ENCODE data around the gene SINHCAF. TPM values are rescaled to one million over a fixed set of nuclear protein-coding genes. Genes with fewer than 3 reads are reported as not detected.

SINHCAF gene
- total and polyA plus RNA-seq, 11 donors = 4.0 to 23.8 (median 12.8) TPM

DNA sequence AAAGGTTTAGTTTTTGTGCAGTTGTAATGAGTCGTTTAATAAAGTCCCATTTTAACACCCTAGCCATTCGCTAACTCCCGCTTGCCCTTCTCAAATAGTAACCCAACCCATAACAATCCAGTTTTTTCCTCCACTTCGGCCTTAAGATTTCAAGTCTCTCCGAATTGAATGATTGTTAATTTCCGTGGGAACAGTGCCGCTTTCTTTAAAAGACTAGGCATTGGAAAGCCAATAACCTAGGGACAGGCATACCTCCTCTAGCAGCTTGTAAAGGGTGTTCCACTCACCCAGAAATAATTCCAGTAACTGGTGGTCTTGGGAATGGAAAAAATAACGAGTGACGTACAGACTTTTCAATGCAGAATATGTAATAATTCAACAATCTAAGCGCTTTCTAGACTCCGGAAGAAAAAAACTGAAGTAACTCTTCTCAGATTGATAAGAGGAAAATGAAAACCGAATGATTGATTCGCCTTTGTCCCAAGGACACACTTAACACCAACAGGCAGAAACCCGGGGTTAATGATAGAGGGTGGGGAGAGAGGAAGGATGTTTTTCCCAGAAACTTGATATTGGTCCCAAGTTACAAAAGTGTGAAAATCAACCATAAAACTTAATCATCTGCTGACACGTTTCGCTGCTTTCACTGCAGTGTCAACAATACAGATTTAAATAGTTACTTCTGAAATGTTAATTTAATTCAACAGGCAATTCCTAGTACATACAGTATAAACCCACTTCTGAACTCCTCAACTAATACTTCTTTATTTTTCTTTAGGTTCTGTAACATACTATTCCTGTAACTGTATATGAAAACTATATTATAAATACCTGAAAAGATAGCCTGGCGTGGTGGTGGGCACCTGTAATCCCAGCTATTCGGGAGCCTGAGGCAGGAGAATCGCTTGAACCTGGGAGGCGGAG, 1.0 kb upstream of the SINHCAF start:
- Histone ChIP-seq H3K4me1 (peaks cover 0 to 35% (median 6%) of the 10 kb centered on the region in 12 donors), H3K27ac (peak overlapping the region in 11 of 12 donors; percentile 20 to 88 (median 71)), H3K27me3 (no peaks in the 10 kb centered on the region), H3K36me3 (no peaks in the 10 kb centered on the region), H3K4me3 (peak overlapping the region; percentile 58 to 92 (median 76)), H3K9me3 (no peaks in the 10 kb centered on the region)
- WGBS, 4 donors = 46 to 50% (median 47%) methylated on average over 20 of the region's 20 CpGs
- intact Hi-C loops (cut with DNase I) = loop anchor here in 1 of 10 donors (5.0 kb wide), 1 partner anchor 265 kb away; the partner anchor contains the start of gene DENND5B
- no peak for DNase-seq
- TF ChIP-seq, protein P1, sequence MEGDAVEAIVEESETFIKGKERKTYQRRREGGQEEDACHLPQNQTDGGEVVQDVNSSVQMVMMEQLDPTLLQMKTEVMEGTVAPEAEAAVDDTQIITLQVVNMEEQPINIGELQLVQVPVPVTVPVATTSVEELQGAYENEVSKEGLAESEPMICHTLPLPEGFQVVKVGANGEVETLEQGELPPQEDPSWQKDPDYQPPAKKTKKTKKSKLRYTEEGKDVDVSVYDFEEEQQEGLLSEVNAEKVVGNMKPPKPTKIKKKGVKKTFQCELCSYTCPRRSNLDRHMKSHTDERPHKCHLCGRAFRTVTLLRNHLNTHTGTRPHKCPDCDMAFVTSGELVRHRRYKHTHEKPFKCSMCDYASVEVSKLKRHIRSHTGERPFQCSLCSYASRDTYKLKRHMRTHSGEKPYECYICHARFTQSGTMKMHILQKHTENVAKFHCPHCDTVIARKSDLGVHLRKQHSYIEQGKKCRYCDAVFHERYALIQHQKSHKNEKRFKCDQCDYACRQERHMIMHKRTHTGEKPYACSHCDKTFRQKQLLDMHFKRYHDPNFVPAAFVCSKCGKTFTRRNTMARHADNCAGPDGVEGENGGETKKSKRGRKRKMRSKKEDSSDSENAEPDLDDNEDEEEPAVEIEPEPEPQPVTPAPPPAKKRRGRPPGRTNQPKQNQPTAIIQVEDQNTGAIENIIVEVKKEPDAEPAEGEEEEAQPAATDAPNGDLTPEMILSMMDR (IDR thresholded peaks at IDR 0.05) = no peak
- no peak for TF ChIP-seq POLR2A (IDR thresholded peaks at IDR 0.05)
- ATAC-seq = no peak

DNA sequence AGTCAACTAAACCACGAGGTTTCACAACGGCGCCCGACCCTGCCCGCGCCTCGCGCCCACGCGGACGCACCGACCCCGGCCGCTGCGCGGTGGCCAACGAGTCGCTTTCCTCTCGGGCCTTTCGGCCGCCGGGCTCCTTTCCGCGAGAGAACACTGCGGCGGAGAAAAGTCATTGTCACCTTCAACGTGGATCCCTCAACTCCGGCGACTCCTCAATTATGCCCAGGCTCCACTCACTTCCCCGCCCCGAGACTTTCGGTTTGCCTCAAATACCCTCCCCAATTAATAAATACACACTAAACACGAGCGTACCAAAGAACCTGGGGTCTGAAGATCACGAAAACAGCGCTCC, 450 bp downstream of the SINHCAF start:
- Histone ChIP-seq H3K27me3 (no peaks in the 10 kb centered on the region), H3K4me1 (peaks cover 0 to 35% (median 6%) of the 10 kb centered on the region in 12 donors), H3K27ac (peak overlapping the region in 11 of 12 donors; percentile 45 to 93 (median 68)), H3K9me3 (no peaks in the 10 kb centered on the region), H3K36me3 (no peaks in the 10 kb centered on the region), H3K4me3 (peak overlapping the region; percentile 58 to 92 (median 76))
- ATAC-seq (peak in 3 of 4 donors; percentile 7 to 16 (median 13)), DNase-seq (peak in 2 of 5 donors; percentile 28 to 36)
- intact Hi-C loops (cut with DNase I) = loop anchor here in 1 of 10 donors (5.0 kb wide), 1 partner anchor 267 kb away; the partner anchor contains the start of gene DENND5B
- WGBS, 4 donors = 0 to 1% (median 0%) methylated on average over 14 to 36 of the region's 36 CpGs
- TF ChIP-seq, protein P1 (IDR thresholded peaks at IDR 0.05) = no peak
- no peak for TF ChIP-seq POLR2A (IDR thresholded peaks at IDR 0.05)

DNA sequence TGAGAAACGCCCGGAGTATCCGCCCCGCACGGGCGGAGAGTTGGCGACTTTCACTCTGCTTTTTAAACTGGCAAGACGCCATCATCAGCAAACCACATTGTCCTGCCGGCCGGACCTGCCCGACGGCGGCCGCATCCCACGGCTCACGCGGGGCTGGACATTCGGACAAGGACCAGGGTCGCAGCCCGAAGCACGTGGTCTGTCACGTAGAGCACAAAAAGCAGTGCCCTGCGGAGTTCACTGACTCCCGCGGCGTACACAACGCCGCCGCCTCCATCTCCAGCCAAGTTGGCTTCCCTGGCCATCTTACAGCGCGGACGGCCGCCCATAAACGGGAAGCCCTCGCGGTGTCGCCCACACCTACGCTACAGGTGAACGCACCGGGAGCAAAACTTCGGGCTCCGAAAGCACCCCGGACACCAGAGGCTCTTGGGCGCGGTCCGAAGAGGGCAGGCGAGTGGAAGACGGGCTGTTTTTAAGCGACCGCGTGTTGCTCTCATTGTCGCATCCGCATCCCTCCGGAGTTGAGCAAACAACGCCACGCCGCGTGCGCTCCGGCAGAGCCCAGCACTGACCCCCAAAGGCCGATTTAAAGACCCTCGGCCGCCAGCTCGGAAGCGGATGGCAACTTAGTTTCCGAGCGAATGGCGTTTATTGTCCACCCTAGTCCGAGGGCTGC, 966 bp downstream of the SINHCAF start:
- H3K27ac ChIP-seq = peak overlapping the region in 11 of 12 donors; percentile 45 to 93 (median 68)
- intact Hi-C loops (cut with DNase I) = loop anchor here in 1 of 10 donors (5.0 kb wide), 1 partner anchor 267 kb away; the partner anchor contains the start of gene DENND5B
- TF ChIP-seq, protein P1 (IDR thresholded peaks at IDR 0.05) = no peak
- no peak for TF ChIP-seq POLR2A (IDR thresholded peaks at IDR 0.05)
- H3K9me3 ChIP-seq = no peaks in the 10 kb centered on the region
- ATAC-seq = peak; percentile 6 to 39 (median 24)
- peak overlapping the region; percentile 58 to 92 (median 76) for H3K4me3 ChIP-seq
- 0 to 1% (median 0%) methylated on average over 35 to 69 of the region's 69 CpGs for WGBS, 4 donors
- H3K27me3 ChIP-seq = no peaks in the 10 kb centered on the region
- peak in 4 of 5 donors; percentile 51 to 78 (median 59) for DNase-seq
- H3K36me3 ChIP-seq = no peaks in the 10 kb centered on the region
- peaks cover 0 to 39% (median 6%) of the 10 kb centered on the region in 12 donors for H3K4me1 ChIP-seq
